ENCODE measurements around the gene WDR48.

Gene WDR48

DNA sequence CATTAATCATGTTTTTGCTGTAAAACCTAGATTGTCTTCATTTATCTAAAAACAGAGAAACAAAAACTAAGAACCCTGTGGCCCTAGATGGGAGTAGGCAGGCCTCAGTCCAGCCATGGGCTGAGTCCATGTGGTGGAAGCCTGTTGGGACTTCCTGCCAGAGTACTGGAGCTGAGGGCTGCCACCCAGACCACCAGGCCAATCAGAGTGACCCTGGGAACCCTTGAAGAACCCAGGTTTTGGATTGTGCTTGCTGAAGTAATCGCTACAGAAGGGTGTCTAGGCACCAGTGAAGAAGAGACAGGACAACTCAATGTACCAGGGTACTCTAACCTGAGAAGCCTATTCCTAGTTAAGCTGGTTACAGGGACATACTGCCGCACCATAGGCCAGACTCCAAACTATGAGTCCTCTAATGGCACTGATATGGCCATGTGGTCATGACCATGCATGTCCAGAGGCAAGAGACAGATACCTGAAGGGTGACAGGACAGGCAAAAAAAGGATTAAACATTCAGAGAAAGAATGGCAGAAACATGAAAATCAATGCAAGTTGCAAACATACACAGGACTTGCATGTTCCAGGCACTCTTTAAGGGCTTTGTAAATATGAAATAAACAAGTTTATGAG, 88.6 kb downstream of the WDR48 start:
- DNase-seq (ENCODE audit: low read depth) = no peak

DNA sequence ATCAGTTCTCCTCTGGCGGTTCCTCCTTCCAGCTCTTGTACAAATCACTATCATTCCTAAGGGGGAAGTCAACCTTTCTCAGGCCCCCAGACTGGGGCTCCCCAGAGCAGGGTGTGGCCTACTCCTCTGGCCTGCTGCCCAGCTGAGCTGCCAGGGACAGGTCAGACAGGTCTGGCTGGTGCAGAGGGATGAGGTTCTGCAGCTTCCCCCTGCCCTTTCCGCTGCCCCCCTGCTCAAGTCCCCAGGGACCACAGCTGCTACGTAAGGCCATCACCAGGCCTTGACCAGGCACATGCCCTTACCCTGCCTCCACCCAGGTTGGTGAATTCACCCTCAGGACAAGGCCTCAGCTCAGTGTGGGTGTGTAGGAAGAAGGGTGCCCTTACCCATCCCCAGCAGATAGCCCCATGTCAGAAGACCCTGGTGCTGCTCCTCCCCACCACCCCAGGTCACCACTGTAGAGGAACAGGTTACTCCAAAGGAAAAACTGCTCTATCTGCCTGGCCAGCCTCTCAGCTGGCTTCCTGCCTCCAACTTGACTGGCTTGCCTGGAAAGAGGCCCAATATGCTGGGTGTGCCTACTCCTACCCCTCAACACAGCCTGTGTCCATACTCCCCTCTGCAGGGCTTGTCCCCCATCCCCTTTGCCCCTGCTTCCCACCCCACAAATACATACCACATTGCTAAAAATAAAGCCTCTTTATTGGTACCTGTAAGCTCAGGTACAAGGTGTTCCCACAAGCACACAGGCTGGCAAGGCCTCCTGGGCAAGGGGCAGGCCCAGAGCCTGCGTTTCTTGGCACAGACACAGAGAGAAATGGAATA, 89.6 kb downstream of the WDR48 start:
- DNase-seq (ENCODE audit: low read depth) = no peak

DNA sequence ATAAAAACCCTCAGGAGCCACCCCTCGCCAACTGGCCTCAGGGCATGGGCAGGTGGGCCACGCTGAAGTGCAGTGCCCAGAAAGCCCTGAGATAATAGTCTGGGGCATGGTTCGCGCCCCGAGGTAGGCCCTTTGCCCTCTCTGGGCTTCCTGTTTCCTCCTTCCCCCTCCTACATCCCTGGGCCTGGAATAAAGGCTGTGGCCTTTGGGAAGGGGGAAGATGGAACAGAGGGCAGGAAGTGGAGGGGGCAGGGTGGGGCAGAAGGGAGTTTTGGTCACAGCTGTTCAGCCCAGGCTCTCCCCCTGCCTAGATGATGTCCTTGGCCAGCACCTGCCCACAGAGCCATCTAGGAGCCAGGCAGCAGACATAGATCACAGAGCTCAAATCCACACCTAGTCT, 90.3 kb downstream of the WDR48 start:
- no peak for DNase-seq (ENCODE audit: low read depth)

DNA sequence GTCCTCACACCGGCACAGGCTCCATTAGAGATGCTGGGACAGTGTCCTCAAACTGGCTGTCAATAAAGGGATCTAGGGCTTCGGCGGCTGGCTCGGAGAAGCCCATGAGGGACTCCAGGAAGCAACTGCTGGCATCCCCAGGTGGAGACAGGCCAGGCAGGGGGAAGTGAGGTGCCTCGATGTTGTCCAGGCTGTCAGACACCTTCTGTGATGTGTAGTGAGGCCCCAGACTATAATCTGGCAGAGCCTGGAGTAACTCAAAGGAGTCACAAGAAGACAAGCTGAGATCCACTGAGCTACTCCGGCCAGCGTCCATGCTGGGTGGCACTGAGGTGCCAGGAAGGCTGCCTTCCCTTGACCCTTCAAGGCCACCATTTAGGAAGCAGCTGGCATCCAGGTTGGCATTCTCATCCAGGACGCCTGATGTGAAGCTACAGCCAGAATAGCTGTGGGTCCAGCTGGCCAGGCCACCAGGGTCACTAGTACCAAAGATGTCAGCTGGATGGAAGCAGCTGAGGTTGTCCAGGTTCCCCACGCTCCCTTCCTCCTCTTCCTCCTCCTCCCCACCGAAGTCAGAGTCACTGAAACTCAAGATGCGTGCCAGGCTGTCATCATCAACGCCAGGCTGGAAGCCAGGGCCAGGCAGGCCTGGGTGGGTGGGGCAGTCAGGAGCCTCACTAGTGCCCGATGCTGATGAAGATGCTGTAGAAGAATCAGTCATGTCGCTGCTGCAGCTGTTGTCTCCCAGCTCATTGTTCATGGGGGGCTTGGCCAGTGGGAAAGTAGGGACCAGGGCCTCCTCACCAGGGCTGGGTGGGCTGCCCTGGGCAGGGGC, 91.5 kb downstream of the WDR48 start:
- DNase-seq (ENCODE audit: low read depth) = no peak

DNA sequence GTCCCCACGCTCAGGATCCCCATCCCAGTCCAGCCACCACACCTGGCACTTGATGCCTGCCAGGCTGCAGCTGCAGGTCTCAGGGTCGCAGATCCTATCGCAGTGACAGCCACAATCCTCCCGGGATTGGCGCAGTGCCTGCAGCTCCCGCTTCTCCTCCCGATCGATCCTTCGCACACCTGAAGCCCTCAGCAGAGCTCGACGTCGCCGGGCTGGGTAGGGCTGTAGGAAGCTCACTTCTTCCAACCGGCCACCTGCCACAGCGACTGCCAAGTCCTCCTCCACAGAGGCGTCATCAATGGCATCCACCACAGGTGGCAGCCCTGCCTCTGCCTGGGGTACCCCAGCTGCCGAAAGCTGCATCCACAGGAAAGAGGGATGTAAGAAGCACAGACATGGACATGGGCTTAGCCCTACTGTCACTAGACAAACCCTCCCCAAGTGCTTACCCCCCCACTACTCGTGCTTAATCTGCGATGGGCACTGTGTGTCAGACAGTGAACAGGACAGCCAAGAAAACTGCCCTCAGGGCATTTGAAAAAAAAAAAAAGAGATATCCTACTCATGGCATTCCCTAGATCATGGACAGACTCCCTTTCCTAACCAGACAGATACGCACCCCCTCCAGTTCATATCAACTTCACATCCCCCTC, 92.4 kb downstream of the WDR48 start:
- DNase-seq (ENCODE audit: low read depth) = no peak

DNA sequence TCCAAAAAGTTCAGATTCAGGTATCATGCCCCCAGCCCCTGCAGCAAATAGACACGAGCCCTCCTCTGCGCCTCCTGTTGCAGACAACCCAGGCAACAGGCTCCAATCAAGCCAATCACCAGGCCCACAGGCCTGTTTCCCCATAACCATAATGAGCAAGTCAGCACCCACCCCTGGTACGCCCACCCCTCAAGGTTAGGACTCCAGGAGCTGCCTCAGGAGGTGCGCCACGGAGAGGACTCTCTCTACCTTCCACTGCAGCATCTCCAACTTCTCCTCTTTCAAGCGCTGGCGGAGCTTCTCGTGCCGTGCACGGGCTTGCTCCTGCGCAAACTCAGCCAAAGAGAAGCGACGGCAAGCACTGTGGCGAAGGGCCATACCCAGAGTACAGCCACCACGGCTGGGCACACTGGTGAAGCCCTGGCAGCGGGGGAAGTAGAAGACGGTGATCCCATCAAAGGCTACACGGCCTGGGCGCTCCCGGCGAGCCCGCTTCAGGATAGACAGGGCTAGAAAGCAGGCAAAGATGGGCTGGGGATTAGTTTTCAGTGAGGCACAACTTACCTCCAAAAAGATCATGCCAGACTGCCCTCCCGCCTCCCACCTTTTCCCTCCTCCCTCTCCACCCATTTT, 93.0 kb downstream of the WDR48 start:
- DNase-seq (ENCODE audit: low read depth) = no peak

DNA sequence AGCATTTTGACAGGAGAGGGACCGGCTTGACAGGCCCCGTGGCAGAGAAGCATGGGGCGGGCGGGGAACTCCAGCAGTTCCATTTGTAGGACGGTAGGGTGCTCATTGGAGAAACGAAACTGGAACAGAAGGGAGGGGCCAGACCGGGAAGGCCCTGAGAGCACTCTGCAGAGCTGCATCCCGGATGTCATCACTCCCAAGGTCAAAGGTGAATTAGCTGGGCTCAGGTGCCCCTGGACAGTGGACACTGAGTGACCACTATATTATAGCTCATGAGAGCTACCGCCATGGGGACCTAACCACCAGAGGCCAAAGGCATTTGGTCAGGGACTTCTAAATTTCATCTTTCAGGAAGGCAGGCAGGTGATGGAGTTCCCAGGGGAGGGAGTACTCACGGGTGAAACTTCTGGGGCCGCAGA, 94.3 kb downstream of the WDR48 start:
- DNase-seq (ENCODE audit: low read depth) = no peak

Data from HS-27A (cell line).